ENCODE data around the gene TPMT. TPM values are rescaled to one million over a fixed set of nuclear protein-coding genes. Genes with fewer than 3 reads are reported as not detected.

The TPMT gene
- total and polyA plus RNA-seq, 2 of the 13 experiments (the other 11 are each of a cell fraction or from before 2014, with no cell fraction given), result 11.1 to 22.8 TPM

- H3K9me3 ChIP-seq (ENCODE audit: low read length), result no peaks in the 10 kb centered on the region
- no peaks in the 10 kb centered on the region for H3K36me3 ChIP-seq (replicated peaks in 1 of 2; ENCODE audit: control insufficient read depth in 1 of 2, insufficient read depth in 2 of 2, low read length in 2 of 2)
- H3K27ac ChIP-seq (ENCODE audit: extremely low read length, insufficient read depth, low read length), result no peak overlapping the region
- H3K4me1 ChIP-seq (ENCODE audit: insufficient read depth, low read length), result no peaks in the 10 kb centered on the region
- ChIA-PET CTCF (ENCODE audit: low intra/inter-chr PET ratio, low total read pairs) (no interaction called here), POLR2A (no interaction called here)
- H3K9ac ChIP-seq (ENCODE audit: insufficient read depth, low read depth, low read length), result no peak overlapping the region
- H3K4me2 ChIP-seq (ENCODE audit: low read depth, low read length), result no peak overlapping the region
- intact Hi-C loops (cut with micrococcal nuclease; ENCODE audit: unreplicated experiment) (no loop called here), in situ Hi-C loops (cut with HindIII; ENCODE audit: extremely low pct_ligation_motif_present, low pct_unique_long_range_greater_than_20kb) (no loop called here)
- no peak overlapping the region for H2AFZ ChIP-seq (ENCODE audit: low read length)
- no peaks in the 10 kb centered on the region for H4K20me1 ChIP-seq (ENCODE audit: insufficient read depth, low read length)
- BruUV-seq (replicated peaks), result no TSS peak
- H3K79me2 ChIP-seq (ENCODE audit: insufficient read depth, low read length), result no peaks in the 10 kb centered on the region
- no peak for ATAC-seq
- DNase-seq (ENCODE audit: low spot score), result no peak
- TF ChIP-seq ATAD3A (CRISPR knock-in tag; IDR thresholded peaks at IDR 0.05) (no peak), MEF2D (CRISPR knock-in tag; IDR thresholded peaks at IDR 0.05) (no peak), TAF1 (CRISPR knock-in tag; IDR thresholded peaks at IDR 0.05) (no peak), HBP1 (CRISPR knock-in tag; IDR thresholded peaks at IDR 0.05; ENCODE audit: low read depth) (no peak), HNRNPUL1 (IDR thresholded peaks at IDR 0.05; ENCODE audit: low read depth, low read length) (no peak), NCOA5 (CRISPR knock-in tag; IDR thresholded peaks at IDR 0.05) (no peak), ZBTB42 (CRISPR knock-in tag; IDR thresholded peaks at IDR 0.05) (no peak)
- no peak for FAIRE-seq
- H3K27me3 ChIP-seq (ENCODE audit: control insufficient read depth in 1 of 2, insufficient read depth in 2 of 2, low read length in 2 of 2), result no peaks in the 10 kb centered on the region; a peak in 1 of 5 replicates
- no peak overlapping the region for H3K4me3 ChIP-seq (replicated peaks in 1 of 3; ENCODE audit: insufficient read depth in 1 of 3, low read depth in 2 of 3, low read length in 3 of 3)
- 88% methylated on average over 1 of the region's 1 CpG for WGBS (ENCODE audit: low lambda C conversion rate)
Measured at GRCh38 chr6:18107061-18107460, 47.8 kb downstream of the TPMT start.

GRCh38 chr6:18102783-18103509, 51.9 kb downstream of the TPMT start:
- no peaks in the 10 kb centered on the region for H3K36me3 ChIP-seq (replicated peaks in 1 of 2; ENCODE audit: control insufficient read depth in 1 of 2, insufficient read depth in 2 of 2, low read length in 2 of 2)
- ChIA-PET CTCF (ENCODE audit: low intra/inter-chr PET ratio, low total read pairs) (no interaction called here), POLR2A (no interaction called here)
- H3K79me2 ChIP-seq (ENCODE audit: insufficient read depth, low read length), result no peaks in the 10 kb centered on the region
- H3K9me3 ChIP-seq (ENCODE audit: low read length), result no peaks in the 10 kb centered on the region
- in situ Hi-C loops (cut with HindIII; ENCODE audit: extremely low pct_ligation_motif_present, low pct_unique_long_range_greater_than_20kb) (no loop called here), intact Hi-C loops (cut with micrococcal nuclease; ENCODE audit: unreplicated experiment) (no loop called here)
- H2AFZ ChIP-seq (ENCODE audit: low read length), result no peak overlapping the region
- no peaks in the 10 kb centered on the region for H4K20me1 ChIP-seq (ENCODE audit: insufficient read depth, low read length)
- 58% methylated on average over 6 of the region's 6 CpGs for WGBS (ENCODE audit: low lambda C conversion rate)
- ATAC-seq (no peak), FAIRE-seq (no peak), DNase-seq (ENCODE audit: low spot score) (no peak)
- TF ChIP-seq FOXM1 (CRISPR knock-in tag; IDR thresholded peaks at IDR 0.05) (no peak), PLRG1 (conservative IDR thresholded peaks at IDR 0.05) (no peak)
- no TSS peak for BruUV-seq (replicated peaks)
- no peak overlapping the region for H3K4me3 ChIP-seq (replicated peaks in 1 of 3; ENCODE audit: insufficient read depth in 1 of 3, low read depth in 2 of 3, low read length in 3 of 3)
- H3K4me2 ChIP-seq (ENCODE audit: low read depth, low read length), result no peak overlapping the region
- H3K27ac ChIP-seq (ENCODE audit: extremely low read length, insufficient read depth, low read length), result no peak overlapping the region
- H3K9ac ChIP-seq (ENCODE audit: insufficient read depth, low read depth, low read length), result no peak overlapping the region
- no peaks in the 10 kb centered on the region; a peak in 2 of 5 replicates for H3K27me3 ChIP-seq (ENCODE audit: control insufficient read depth in 1 of 2, insufficient read depth in 2 of 2, low read length in 2 of 2)
- no peaks in the 10 kb centered on the region for H3K4me1 ChIP-seq (ENCODE audit: insufficient read depth, low read length)

Data from HepG2 (cell line).